ENCODE measurements around the gene DGKH.
"Not testable (repeated sequence)": the region's sequence is repeated elsewhere in the genome, so short reads cannot be mapped to it uniquely, and the experiment has no call there.

Gene DGKH

DNA sequence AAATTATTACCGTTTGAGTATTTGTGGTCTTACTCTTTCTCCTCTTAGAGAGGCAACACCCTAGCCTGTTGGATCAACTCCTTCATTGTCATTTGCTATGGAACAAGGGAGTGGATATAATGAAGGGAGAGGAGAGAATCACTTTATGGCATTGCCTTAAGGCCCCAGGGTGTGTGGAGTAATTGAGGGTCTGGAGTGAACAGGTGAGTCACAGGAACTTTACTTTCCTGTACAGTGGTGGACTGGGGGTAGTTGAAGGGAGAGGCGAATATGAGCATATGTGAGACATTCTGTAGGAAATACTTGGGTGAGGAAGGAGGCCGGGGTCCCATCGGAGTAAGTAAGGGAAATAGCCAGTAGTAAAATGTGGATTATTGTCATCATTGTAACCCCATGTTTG, 17.0 kb downstream of the DGKH start:
- H3K4me3 ChIP-seq (ENCODE audit: low read length): no peak overlapping the region
- H3K36me3 ChIP-seq (ENCODE audit: control insufficient read depth, insufficient read depth, low read length): peaks cover 3% of the 10 kb centered on the region

GRCh38 chr13:42066542-42066941, 18.1 kb downstream of the DGKH start:
- Histone ChIP-seq H3K27me3 (ENCODE audit: control insufficient read depth, insufficient read depth, low read length) (no peaks in the 10 kb centered on the region), H3K9ac (ENCODE audit: low read length) (no peak overlapping the region)

More for the DNA sequence above, 17.0 kb downstream of the DGKH start:
- H3K27me3 ChIP-seq (ENCODE audit: control insufficient read depth, insufficient read depth, low read length): no peaks in the 10 kb centered on the region
- H3K27ac ChIP-seq (ENCODE audit: low read depth, low read length): no peak overlapping the region
- no peak overlapping the region for H3K9ac ChIP-seq (ENCODE audit: low read length)
- no peaks in the 10 kb centered on the region for H3K4me1 ChIP-seq (ENCODE audit: control insufficient read depth, insufficient read depth, low read length)

DNA sequence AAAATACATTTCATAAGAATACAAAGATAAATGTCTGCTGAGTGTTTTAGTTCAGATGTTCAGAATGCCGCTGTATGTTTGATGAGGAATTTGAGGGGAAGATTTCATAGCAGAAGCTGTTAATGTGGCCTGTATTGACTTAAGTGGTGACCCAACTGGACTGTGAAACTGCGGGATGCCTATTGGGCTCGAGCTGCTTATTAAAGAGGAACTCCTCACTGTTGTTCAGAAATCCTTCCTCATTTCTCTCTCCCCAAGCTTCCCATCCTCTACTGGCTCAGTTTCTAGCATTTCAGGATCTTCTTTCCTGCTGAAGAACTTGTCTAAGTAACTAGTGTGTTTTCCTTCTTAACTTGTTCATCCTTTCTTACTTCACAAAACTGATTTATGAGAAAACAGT, 20.4 kb downstream of the DGKH start:
- no peak overlapping the region for H3K4me3 ChIP-seq (ENCODE audit: low read length)
- H3K9ac ChIP-seq (ENCODE audit: low read length): no peak overlapping the region
- H3K27me3 ChIP-seq (ENCODE audit: control insufficient read depth, insufficient read depth, low read length): no peaks in the 10 kb centered on the region
- H3K27ac ChIP-seq (ENCODE audit: low read depth, low read length): no peak overlapping the region
- peaks cover 3% of the 10 kb centered on the region for H3K36me3 ChIP-seq (ENCODE audit: control insufficient read depth, insufficient read depth, low read length)
- H3K4me1 ChIP-seq (ENCODE audit: control insufficient read depth, insufficient read depth, low read length): no peaks in the 10 kb centered on the region

More at GRCh38 chr13:42066542-42066941, 18.1 kb downstream of the DGKH start:
- Histone ChIP-seq H3K27ac (ENCODE audit: low read depth, low read length) (no peak overlapping the region), H3K4me1 (ENCODE audit: control insufficient read depth, insufficient read depth, low read length) (no peaks in the 10 kb centered on the region), H3K4me3 (ENCODE audit: low read length) (no peak overlapping the region), H3K36me3 (ENCODE audit: control insufficient read depth, insufficient read depth, low read length) (peaks cover 3% of the 10 kb centered on the region)

DNA sequence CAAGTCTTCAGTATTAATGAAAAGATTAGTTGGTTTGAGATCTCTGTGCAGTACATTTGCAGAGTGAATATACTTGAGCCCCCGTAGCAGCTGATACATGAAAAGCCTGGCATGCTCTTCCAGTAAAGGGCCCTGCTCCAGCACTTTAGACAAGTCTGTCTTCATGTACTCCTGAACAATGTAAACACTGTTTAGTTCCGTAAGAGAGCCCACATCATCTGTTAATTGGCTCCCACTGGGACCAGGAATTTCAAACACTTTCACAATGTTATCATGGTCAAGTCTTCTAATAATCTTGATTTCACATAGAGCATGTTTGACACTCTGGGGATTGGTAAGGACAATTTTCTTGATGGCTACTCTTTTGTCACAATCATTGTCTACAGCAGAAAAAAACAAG, 22.2 kb downstream of the DGKH start:
- H3K4me1 ChIP-seq (ENCODE audit: control insufficient read depth, insufficient read depth, low read length); H3K4me3 ChIP-seq (ENCODE audit: low read length); H3K27ac ChIP-seq (ENCODE audit: low read depth, low read length); H3K27me3 ChIP-seq (ENCODE audit: control insufficient read depth, insufficient read depth, low read length); H3K9ac ChIP-seq (ENCODE audit: low read length); H3K36me3 ChIP-seq (ENCODE audit: control insufficient read depth, insufficient read depth, low read length): not testable (repeated sequence)

- H3K9ac ChIP-seq (ENCODE audit: low read length); H3K27ac ChIP-seq (ENCODE audit: low read depth, low read length); H3K27me3 ChIP-seq (ENCODE audit: control insufficient read depth, insufficient read depth, low read length); H3K4me3 ChIP-seq (ENCODE audit: low read length); H3K4me1 ChIP-seq (ENCODE audit: control insufficient read depth, insufficient read depth, low read length); H3K36me3 ChIP-seq (ENCODE audit: control insufficient read depth, insufficient read depth, low read length): not testable (repeated sequence)
Observed at GRCh38 chr13:42071179-42071578, 22.7 kb downstream of the DGKH start.

- Histone ChIP-seq H3K9ac (ENCODE audit: low read length) (no peak overlapping the region), H3K36me3 (ENCODE audit: control insufficient read depth, insufficient read depth, low read length) (no peaks in the 10 kb centered on the region), H3K4me1 (ENCODE audit: control insufficient read depth, insufficient read depth, low read length) (no peaks in the 10 kb centered on the region), H3K27me3 (ENCODE audit: control insufficient read depth, insufficient read depth, low read length) (no peaks in the 10 kb centered on the region), H3K4me3 (ENCODE audit: low read length) (no peak overlapping the region), H3K27ac (ENCODE audit: low read depth, low read length) (no peak overlapping the region)
Observed at GRCh38 chr13:42071672-42072419, 23.4 kb downstream of the DGKH start.

DNA sequence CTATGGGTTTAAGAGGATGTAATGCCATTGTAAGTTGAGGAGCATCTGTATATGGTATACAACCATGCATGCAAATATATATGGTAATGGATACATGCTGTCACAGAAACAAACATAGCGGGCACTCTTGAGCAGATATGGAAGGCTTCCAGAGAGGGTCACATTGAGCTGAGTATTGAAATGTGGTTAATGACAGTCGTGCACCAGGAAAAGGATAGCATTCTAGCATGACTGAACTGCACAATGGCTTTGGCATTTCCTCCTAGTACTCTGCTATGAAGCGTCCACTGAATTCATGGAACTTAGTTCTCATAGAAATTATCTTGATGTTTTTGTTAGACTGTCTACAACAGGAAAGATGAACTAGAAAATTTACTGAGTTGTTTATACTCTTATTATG, 25.2 kb downstream of the DGKH start:
- H3K27ac ChIP-seq (ENCODE audit: low read depth, low read length): no peak overlapping the region
- H3K9ac ChIP-seq (ENCODE audit: low read length): no peak overlapping the region
- H3K4me3 ChIP-seq (ENCODE audit: low read length): no peak overlapping the region
- no peaks in the 10 kb centered on the region for H3K36me3 ChIP-seq (ENCODE audit: control insufficient read depth, insufficient read depth, low read length)
- H3K4me1 ChIP-seq (ENCODE audit: control insufficient read depth, insufficient read depth, low read length): no peaks in the 10 kb centered on the region
- H3K27me3 ChIP-seq (ENCODE audit: control insufficient read depth, insufficient read depth, low read length): no peaks in the 10 kb centered on the region

DNA sequence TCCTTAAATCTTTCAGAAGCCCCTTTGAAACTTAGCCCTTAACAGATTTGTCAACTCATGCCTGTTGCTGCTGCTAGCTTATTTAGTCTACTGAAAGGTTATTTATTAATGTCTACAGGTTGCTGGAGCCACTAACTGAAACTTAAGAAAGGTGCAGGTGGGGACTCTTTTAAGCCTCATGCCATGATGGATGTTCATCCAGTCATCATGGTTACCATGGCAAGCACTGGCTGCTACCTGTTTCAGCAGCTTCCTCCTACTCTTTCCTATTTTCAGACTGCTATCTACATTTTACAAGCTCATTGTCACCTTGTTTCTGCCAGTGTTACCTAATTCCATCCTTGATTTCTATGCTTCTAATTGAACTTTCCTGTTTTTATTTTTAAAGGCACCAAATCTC, 27.1 kb downstream of the DGKH start:
- no peaks in the 10 kb centered on the region for H3K27me3 ChIP-seq (ENCODE audit: control insufficient read depth, insufficient read depth, low read length)

DNA sequence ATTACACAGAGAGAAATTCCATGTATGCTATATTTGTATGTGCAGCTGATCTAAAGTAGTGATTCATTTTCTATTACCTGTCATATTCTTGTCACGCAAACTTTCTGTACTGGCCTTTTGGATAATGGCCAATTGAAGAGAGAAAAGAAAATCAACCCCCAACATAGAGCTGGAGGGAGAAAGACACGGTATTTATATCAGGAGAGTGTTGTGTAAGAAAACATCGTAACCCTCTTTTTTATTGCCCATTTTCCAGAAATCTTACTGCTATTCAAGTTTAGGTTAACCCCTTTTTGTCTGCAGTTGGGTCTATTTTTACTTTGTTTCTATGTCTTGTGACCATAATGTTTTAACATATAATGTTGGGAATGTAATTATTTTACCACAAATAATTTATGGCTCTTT, 27.9 kb downstream of the DGKH start:
- no peaks in the 10 kb centered on the region for H3K4me1 ChIP-seq (ENCODE audit: control insufficient read depth, insufficient read depth, low read length)
- H3K9ac ChIP-seq (ENCODE audit: low read length): no peak overlapping the region
- H3K4me3 ChIP-seq (ENCODE audit: low read length): no peak overlapping the region
- no peaks in the 10 kb centered on the region for H3K36me3 ChIP-seq (ENCODE audit: control insufficient read depth, insufficient read depth, low read length)
- no peak overlapping the region for H3K27ac ChIP-seq (ENCODE audit: low read depth, low read length)
- no peaks in the 10 kb centered on the region for H3K27me3 ChIP-seq (ENCODE audit: control insufficient read depth, insufficient read depth, low read length)

More for the DNA sequence above, 27.1 kb downstream of the DGKH start:
- Histone ChIP-seq H3K27ac (ENCODE audit: low read depth, low read length) (no peak overlapping the region), H3K4me1 (ENCODE audit: control insufficient read depth, insufficient read depth, low read length) (no peaks in the 10 kb centered on the region), H3K9ac (ENCODE audit: low read length) (no peak overlapping the region), H3K4me3 (ENCODE audit: low read length) (no peak overlapping the region), H3K36me3 (ENCODE audit: control insufficient read depth, insufficient read depth, low read length) (no peaks in the 10 kb centered on the region)

GRCh38 chr13:42078128-42078808, 29.8 kb downstream of the DGKH start:
- H3K4me1 ChIP-seq (ENCODE audit: control insufficient read depth, insufficient read depth, low read length): no peaks in the 10 kb centered on the region
- H3K4me3 ChIP-seq (ENCODE audit: low read length): no peak overlapping the region
- H3K27me3 ChIP-seq (ENCODE audit: control insufficient read depth, insufficient read depth, low read length): no peaks in the 10 kb centered on the region
- H3K27ac ChIP-seq (ENCODE audit: low read depth, low read length): no peak overlapping the region
- H3K36me3 ChIP-seq (ENCODE audit: control insufficient read depth, insufficient read depth, low read length): no peaks in the 10 kb centered on the region
- H3K9ac ChIP-seq (ENCODE audit: low read length): no peak overlapping the region

DNA sequence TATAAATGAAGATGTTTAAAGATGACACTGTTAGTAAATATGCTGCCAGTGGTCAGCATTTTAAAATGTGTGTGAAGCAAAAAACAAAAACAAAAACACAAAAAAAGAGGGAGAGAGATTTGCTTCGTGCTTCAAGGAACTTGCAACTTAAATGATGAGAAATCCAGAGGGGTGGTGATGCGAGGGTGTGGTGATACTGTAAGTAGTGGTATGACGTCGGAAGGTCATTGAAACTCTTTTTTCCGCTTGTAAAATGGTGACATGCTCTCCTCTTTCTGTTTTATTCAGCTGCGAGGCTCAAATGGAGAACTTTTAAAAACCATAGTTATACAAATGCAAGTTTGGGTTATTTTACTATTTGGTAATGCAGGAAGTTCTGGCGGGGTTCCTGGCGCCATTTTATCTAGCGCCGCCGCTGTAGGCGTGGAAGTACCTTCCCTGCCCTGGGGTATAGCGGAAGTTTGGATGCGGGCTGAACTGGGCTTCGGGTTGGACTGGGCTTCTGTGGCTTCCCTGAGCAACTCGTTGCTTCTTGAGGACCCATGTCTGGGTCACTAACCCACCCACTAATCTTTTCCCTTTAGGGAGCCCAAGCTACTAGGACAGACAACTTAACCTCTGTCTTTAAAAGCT, 34.8 kb downstream of the DGKH start:
- H3K9ac ChIP-seq (ENCODE audit: low read length): no peak overlapping the region
- H3K27ac ChIP-seq (ENCODE audit: low read depth, low read length): no peak overlapping the region
- no peaks in the 10 kb centered on the region for H3K4me1 ChIP-seq (ENCODE audit: control insufficient read depth, insufficient read depth, low read length)
- no peaks in the 10 kb centered on the region for H3K27me3 ChIP-seq (ENCODE audit: control insufficient read depth, insufficient read depth, low read length)
- H3K36me3 ChIP-seq (ENCODE audit: control insufficient read depth, insufficient read depth, low read length): no peaks in the 10 kb centered on the region
- no peak overlapping the region for H3K4me3 ChIP-seq (ENCODE audit: low read length)

DNA sequence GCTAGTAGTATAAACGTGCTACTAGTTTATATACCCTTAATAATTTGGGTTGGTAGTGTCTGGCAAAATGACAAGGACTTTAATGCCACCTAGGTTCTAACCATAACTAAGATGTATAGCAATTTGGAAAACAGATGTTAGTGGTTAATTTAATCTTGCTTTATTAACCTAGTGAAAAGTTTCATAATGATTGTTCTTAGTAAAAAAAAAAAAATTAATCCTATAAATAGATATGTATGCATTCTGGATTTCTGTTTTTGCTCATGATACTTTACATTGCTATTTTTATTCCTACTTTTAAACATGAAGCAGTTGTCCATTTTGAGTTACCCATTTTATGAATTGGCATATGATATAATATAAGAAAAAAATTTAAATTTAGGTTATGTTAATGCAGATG, 36.3 kb downstream of the DGKH start:
- Histone ChIP-seq H3K4me3 (ENCODE audit: low read length) (no peak overlapping the region), H3K27ac (ENCODE audit: low read depth, low read length) (no peak overlapping the region), H3K36me3 (ENCODE audit: control insufficient read depth, insufficient read depth, low read length) (no peaks in the 10 kb centered on the region), H3K4me1 (ENCODE audit: control insufficient read depth, insufficient read depth, low read length) (no peaks in the 10 kb centered on the region), H3K27me3 (ENCODE audit: control insufficient read depth, insufficient read depth, low read length) (no peaks in the 10 kb centered on the region), H3K9ac (ENCODE audit: low read length) (no peak overlapping the region)
